NCI-H82 treated with DMSO at 0.1 percent for 48 hours (cell line): Measurements from ENCODE around the gene TCTN1.
"Not testable (repeated sequence)": the region's sequence is repeated elsewhere in the genome, so short reads cannot be mapped to it uniquely, and the experiment has no call there.

Experiments
- DNase-seq: peaks from one replicate; lab custom pipeline; 2025; ENCODE audit not compliant: unreplicated experiment; lab: John Stamatoyannopoulos, UW

Gene TCTN1

DNA sequence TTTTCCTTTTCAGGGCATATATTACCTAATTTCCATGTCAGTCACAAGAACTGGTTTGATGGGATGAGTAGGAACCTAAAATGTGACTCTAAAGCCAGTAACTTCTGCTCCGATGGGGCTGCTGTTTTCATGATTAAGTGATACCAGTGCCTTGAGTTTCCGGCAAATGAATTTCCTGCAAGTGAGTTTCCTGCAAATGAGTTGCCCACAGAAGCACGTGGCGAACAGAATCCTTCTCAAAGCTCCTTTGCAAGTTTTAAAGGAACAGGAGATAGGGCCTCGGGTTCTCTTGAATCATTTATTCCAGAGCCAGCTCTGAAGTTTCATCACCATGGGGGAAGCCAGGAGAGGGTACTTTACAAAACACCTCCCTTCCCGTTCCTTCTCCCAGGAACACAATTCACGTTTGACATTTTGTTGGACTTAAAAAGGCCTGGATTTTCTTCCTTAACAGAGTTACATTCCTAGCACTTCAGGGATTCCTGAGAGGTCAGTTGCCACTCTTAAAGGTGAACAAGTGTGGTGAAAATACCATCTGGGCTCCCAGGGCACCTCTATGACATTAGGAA, 28.6 kb upstream of the TCTN1 start:
- DNase-seq = no peak

DNA sequence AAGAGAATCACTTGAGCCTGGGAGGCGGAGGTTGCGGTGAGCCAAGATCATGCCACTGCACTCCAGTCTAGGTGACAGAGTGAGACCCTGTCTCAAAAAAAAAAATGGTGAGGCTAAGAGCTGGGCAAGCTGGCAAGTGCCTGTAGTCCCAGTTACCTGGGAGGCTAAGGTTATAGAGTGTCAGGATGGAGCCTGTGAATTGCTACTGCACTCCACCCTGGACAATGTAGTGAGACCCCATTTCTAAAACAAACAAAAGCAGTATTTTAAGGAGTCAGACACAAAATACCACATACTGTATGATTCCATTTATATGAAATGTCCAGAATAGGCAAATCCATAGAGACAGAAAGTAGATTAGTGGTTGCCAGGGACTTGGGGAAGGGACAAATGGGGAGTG, 26.8 kb upstream of the TCTN1 start:
- DNase-seq = not testable (repeated sequence)

DNA sequence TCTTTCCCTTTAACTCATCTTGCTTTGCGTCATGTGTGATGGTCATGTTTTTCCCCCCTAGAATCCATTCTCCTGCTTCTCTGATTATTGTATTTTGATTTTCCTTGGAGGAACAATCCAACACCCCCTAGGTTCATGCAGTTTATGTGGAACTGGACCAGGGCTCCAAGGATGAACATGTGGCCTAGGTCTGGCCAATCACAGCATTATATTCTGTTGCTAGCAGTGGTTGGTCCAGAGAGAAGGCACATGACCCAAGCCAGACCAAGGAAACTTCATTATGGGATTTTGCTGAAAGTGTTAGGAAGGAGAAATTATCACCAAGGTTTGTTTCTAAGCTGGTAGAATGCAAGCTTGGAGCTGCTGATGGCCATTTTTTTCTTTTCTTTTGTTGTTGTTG, 23.9 kb upstream of the TCTN1 start:
- DNase-seq = no peak

DNA sequence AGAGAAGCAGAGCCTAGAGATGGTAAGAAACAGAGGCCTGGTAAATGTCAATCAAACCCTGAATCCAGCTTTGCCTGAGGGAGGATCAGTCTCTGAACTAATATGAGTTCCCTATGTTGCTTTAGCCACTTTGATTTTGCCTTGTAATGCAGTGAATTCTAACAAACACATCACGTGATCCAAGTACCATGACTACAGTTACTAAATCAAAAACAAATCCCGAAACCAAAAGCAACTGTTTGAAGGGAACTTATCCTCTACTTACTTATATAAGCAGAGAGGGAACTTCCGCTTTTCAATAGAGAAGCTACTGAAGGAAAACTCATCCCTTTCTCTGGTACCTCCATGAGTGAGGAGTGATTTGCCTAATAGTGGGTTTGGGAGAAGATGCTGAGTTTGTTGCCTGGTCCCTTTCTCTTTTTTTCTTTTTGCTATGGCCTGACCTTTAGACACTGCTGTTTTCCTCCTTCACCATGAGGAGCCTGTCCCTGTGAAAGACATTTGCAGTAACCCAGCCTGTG, 23.1 kb upstream of the TCTN1 start:
- no peak for DNase-seq

DNA sequence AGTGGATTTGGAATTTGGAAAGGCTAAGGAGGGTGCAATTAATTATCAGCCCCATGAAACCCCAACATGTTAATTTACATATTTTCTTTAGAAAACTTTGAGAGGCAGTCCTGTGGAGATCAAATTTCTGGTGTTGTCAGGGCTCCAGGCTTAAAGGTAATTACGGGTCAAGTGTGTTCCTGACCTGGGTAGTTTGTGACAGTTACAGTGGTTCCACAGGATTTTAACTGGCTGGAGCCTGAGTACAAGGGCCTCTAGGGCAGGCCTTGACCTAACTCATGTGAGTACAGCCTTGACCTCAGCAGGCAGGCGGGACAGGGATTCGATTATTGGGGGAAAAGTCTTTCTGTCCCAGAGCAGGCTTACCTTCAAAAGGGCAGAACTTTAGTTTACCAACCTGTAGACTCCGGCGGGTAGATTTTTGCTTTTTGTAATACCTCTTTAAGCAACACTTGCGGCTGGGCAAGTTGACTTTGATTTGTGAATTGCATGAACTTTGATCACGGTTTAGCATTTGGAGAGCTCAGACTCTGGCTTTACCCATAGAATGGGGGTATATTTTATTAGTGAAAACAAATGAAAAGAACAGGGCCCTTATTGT, 22.4 kb upstream of the TCTN1 start:
- no peak for DNase-seq

DNA sequence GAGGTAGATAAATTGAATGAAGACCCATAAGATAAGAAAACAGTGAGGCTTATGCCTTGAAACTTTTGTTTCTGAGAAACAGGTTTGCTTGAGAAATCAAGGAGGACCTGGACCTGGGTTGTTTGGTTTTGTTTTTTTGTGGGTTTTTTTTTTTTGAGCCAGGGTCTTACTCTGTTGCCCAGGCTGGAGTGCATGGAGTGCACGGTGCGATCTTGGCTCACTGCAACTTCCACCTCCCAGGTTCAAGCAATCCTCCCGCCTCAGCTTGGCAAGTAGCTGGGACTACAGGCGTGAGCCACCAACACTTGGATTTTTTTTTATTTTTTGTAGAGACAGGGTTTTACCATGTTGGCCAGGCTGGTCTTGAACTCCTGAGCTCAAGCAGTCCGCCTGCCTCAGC, 21.9 kb upstream of the TCTN1 start:
- DNase-seq = no peak

DNA sequence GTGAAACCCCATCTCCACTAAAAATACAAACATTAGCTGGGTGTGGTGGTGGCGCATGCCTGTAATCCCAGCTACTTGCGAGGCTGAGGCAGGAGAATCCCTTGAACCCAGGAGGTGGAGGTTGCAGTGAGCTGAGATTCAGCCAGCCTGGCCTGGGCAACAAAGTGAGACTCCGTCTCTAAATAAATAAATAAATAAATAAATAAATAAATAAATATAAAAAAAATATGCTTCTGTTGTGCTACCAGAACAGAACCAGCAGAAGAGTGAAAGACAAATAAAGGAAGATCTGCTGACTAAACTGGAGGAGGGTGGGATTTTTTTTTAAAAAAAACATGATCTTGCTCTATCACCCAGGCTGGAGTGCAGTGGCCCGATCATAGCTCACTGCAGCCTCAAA, 21.0 kb upstream of the TCTN1 start:
- not testable (repeated sequence) for DNase-seq

DNA sequence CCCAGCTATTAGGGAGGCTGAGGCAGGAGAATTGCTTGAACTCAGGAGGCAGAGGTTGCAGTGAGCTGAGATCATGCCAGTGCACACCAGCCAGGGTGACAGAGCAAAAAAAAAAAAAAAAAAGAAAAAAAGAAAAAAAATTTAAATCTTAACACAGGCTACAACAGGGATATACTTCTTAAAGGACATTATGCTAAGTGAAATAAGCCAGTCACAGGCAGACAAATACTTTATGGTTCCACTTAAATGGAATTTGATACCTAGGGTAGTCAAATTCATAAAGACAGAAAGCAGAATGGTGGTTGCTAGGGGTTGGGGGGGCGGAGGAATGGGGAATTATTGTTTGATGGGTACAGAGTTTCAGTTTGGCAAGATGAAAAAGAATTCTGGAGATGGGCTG, 16.0 kb upstream of the TCTN1 start:
- DNase-seq = no peak

DNA sequence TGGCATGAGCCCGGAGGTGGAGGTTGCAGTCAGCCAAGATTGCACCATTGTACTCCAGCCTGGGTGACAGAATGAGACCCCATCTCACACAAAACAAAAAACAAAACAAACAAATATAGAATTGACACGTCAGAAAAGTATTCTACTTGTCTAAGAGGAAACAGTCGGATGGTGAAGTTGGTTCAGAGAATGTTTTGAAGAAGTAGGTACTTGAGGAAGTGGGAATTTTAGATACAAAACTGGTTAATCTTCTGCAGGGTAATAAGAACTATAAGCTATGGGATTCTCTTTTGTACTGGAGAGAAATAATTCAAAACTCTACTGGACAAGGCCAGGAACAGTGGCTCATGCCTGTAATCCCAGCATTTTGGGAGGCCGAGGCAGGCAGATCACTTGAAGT, 14.6 kb upstream of the TCTN1 start:
- DNase-seq = no peak

DNA sequence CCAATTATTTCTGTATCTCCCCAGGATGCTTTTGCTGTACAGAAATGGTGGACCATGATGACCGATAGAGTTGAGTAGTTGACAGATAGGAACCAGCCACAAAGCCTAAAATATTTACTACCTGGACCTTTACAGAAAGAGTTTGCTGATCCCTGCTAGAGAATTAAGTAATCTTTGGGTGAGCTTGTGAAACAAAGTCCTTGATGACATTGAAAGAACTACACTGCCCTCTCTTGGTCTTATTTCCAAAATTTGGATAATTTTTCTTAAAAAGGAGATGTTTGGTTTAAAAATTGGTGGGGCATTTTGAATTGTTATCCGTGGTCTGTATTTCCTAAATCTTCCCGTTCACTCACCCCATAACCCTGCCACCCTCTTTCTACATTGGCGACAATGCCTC, 13.7 kb upstream of the TCTN1 start:
- DNase-seq = no peak

DNA sequence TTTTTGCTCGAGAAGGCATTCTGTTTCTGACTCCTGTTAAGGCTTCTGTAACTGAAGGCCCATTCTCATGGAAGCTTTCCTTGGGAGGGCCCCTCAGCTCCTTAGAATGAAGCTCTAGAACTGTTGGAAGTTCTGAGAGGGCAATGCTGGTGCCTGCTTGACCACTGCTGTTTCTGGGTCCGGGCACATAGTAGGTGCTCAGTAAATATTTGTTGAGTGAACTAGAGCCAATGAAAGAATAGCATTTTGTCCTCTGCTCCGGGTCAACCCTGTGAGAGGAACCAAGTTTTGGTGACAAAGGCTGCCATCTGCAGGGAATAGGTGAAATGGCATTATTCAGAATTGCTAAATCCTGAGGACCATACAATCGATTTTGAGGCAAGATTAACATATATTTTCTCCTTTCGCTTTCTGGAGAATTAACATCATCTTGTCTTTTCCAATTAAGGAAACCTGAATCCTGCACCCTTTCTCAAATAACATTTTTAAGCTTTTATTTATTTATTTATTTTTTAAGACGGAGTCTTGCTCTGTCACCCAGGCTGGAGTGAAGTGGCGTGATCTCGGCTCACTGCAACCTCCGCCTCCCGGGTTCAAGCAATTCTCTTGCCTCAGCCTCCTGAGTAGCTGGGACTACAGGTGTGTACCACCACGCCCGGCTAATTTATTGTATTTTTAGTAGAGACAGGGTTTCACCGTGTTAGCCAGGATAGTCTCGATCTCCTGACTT, 11.7 kb upstream of the TCTN1 start:
- peak; percentile 32 for DNase-seq

DNA sequence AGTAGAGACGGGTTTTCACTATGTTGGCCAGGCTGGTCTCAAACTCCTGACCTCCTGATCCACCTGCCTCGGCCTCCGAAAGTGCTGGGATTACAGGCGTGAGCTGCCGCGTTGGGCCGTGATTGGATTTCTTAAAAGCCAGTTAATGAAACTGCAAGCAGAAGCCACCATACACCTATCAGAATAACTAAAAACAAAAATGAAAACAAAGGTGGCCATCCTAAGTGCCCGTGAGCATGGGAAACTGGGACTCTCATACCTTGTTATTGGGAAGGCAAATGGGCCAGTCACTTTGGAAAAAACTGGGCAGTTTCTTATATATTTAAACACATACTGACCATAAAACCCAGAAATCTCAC, 7.7 kb upstream of the TCTN1 start:
- no peak for DNase-seq

DNA sequence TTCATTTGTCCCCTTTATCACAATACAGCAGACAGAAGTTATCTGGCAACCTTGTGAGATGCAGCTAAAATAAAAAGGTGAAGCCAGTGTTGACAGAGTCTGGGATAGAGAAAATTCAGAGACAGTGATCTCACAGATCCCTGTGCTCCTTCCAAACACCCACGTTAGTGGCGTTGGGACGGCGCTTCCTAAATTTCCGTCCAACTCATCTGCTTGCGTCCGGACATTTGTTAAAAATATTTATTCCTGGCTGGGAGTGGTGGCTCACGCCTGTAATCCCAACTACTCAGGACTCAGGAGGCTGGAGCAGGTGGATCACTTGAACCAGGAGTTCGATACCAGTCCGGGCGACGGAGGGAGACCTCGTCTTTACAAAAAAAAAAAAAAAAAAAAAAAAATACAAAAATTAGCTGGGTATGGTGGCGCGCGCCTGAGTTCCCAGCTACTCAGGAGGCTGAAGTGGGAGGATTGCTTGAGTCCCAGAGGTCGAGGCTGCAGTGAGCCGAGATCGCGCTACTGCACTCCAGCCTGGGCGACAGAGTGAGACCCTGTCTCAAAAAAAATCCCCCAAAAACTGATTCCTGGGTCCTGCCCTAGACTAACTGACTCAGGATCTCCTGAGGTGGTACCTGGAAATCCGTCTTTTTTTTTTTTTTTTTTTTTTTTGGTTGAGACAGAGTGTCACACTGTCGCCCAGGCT, 708 bp upstream of the TCTN1 start:
- DNase-seq = no peak

DNA sequence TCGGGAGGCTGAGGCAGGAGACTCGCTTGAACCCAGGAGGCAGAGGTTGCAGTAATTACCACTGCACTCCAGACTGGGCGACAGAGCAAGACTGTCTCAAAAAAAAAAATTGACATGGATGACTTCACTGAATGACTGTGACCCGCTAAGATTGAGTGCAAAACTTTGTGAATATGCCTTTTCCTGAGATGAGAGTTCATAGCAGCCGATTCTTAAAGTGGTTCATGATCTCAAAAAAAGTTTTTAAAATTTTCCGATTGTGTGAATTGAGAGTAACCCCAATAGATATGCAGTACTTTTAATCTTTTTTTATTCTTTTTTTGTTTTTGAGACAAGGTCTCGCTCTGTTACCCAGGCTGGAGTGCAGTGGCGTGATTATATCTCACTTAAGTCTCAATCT, 1.2 kb downstream of the TCTN1 start:
- DNase-seq = no peak

DNA sequence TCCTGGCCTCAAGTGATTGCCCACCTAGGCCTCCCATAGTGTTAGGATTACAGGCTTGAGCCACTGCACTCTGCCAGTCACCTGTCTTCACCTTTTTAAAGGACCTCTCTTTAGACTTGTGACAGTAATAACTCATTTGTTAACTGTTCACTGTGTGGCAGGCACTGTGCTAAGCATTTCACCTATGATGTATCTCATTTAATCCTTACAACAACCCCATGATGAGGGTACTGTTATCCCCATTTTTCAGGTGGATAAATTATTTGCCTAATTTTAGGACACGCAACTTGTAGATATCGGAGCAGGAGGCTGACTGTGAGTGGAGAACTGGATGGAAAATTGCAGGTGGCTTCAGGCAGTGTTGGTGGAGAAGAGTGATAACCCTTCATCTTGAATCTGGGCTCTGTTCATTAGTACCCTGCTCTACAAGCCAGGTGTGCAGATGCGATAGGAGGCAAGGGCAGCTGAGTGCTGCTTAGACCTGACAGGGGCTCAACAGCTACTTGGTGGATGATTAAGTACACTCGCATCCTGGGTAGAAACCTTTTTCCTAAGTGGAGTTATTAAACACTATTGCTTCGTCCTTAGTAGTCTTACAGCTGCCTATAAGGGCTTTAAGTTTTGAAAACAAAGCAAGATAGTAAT, 2.7 kb downstream of the TCTN1 start:
- DNase-seq = no peak

DNA sequence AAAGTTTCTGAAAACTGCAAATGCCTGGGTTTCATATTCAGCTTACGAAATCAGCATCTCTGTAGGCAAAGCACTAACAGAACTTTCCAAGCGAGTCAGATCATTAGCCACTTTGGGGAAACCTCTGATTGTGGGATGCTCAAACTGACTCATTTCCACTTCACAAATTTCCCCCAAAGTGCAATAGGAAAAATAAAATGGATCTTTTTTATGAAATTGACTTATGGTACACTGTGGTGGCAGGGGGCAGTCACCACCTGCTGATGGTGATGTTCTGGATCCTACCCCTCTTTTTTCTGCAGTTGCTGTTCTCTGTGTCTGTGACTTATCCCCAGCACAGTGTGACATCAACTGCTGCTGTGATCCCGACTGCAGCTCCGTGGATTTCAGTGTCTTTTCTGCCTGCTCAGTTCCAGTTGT, 5.6 kb downstream of the TCTN1 start:
- no peak for DNase-seq

DNA sequence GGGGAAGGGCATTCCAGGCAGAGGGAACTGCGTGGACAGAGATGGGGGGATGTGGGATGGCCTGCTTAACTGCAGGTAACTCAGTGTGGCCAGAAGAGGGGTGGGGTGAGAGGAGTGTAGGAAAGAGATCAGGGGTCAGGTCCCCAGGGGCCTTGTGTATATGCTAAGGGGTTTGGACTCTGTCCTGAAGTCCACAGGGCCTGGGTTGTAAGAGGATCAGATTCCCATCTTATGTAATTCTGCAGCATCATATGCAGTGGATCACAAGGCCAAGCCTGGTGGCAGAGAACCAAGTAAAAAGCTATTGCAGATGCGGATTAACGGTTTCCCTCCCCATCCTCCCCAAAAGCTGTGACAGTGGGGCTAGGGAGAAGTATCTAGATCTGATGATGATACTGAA, 8.7 kb downstream of the TCTN1 start:
- DNase-seq = no peak

DNA sequence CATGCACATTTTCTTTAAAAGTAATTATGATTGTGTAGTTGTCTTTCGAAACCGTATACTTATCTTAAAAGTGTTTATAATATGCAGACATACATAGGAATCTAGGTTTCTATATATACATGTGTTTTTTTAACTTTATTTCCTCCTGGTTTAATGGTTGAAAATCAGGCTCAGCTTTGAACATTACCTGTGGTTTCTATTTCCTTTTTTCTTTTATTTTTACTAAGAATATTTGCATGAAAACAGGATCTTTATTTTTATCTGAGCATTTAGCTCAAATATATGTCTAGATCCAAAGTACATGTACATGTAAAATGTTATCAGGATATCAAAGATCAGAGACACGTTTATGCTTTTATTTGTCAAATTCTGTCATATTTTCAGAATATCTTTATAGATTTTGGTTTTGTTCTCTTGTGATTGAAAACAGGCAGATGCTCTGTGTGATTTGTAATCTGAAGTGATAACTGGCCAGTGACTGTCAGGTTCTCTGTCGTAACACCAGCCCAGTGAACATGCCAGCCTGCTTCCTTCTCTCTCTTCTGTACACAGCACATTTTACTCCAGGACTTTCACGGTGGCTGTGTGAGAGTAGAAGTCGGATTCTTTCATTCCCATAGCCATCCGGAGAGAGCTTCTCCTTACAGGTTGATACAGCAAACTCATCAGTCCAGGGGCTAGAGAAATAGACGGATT, 13.7 kb downstream of the TCTN1 start:
- DNase-seq = no peak

DNA sequence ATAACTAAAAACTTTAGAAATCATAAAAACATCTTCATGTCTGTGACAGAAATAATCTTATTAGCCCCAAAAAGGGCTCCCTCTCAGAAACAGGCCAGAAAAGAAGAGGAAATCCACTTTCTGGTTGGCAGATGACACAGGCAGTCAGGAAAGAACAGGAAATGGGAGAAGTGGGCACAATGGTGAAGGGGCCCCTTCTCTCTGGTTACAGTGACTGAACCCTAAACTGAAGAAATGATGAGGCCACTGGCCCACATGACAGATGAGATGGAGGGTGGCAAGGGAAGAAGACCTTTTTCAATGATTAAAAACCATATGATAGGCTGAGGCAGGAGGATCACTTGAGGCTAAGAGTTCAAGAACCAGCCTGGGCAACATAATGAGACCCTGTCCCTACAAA, 21.1 kb downstream of the TCTN1 start:
- no peak for DNase-seq

DNA sequence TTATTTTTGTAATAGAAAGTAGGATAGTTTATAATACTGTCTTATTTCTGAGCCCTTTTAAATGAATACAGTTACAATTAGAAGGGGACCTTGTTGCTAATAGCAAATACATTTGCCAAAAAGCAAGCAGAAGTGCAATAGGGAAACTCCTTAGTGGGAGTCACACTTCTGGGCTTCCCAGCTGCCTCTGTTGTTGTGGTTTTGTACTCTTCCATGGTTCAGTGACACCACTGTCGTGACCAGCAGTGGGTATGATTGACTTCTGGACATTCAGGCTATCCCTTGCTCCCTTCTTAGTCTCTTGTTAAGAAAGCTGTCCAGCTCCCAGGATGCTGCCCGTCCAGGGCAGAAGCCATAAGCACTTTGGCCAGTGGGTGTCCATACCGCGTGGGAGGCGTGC, 22.6 kb downstream of the TCTN1 start:
- no peak for DNase-seq

DNA sequence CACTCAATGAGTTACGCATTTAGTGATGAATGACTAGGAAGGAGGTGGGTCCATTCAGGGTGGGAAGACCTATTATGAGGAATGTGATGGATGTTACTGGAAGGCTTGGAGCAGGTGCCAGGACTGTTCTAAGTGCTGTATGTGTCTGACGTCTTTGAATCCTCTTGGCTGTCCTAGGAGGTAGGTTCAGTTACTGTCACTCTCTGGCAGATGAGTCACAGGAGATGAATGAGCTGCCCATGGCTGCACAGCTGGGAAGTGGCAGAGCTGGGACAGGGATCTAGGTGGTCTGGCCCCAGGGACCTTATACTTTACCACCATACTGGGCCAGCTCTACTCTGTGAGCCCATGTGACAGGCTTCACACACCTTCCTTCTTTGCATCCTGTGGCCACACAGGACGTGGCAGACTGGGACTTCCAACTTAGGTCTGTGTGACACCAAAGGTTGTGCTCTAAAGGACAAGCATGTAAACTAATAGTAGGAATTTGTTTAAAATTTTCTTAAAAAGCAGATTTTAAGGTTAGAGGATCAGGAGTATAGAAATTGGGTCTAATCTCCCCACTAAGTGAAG, 24.0 kb downstream of the TCTN1 start:
- no peak for DNase-seq
